DOHH2 (cell line): ENCODE data around the gene SHISA2.

Experiments
- EZH2phosphoT487 ChIP-seq: fragments of 200-600 bp; sonication (generic); IDR thresholded peaks from 2 replicates; pipeline ENCODE4 v1.6.1; 2017; ENCODE audit warnings: borderline replicate concordance, mild to moderate bottlenecking, antibody characterized with exemption, low read length, moderate library complexity, mixed read lengths
- TF ChIP-seq, protein P1 (sequence below): fragments of 200-600 bp; sonication (generic); IDR thresholded peaks from one replicate; pipeline ENCODE4 v1.5.1; 2014; ENCODE audit warnings: antibody characterized with exemption, mild to moderate bottlenecking, low read depth, low read length; ENCODE audit not compliant: poor library complexity, severe bottlenecking

DNA sequence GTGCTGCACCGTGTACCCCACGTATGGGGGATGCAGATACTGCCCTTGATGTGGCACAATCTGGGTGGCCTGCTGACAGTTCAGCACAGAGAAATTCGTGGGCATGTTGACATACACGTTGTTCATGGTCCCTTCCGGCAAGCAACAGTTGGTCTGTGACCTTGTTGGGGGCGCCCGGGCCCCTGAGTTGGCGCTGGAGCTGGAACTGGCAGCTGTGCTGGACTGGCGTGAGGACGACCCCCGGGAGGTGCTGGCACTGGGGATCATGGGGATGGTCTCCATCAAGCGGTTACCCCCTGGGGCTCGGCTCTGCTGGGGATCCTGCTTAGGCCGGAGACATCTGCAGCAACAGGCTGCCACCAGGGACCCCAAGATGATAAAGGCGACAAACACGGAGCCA, 5.2 kb downstream of the SHISA2 start:
- TF ChIP-seq, protein P1, sequence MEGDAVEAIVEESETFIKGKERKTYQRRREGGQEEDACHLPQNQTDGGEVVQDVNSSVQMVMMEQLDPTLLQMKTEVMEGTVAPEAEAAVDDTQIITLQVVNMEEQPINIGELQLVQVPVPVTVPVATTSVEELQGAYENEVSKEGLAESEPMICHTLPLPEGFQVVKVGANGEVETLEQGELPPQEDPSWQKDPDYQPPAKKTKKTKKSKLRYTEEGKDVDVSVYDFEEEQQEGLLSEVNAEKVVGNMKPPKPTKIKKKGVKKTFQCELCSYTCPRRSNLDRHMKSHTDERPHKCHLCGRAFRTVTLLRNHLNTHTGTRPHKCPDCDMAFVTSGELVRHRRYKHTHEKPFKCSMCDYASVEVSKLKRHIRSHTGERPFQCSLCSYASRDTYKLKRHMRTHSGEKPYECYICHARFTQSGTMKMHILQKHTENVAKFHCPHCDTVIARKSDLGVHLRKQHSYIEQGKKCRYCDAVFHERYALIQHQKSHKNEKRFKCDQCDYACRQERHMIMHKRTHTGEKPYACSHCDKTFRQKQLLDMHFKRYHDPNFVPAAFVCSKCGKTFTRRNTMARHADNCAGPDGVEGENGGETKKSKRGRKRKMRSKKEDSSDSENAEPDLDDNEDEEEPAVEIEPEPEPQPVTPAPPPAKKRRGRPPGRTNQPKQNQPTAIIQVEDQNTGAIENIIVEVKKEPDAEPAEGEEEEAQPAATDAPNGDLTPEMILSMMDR: no peak
- TF ChIP-seq EZH2phosphoT487: no peak
